Measurements from ENCODE around the gene NUCKS1.

Gene NUCKS1

GRCh38 chr1:205774198-205775014 is 24.4 kb upstream of the NUCKS1 start:
- CTCF ChIA-PET = interaction anchor here (0.7 to 6.6 kb wide), 9 partner anchors 11 to 203 kb away, joined by 3 to 36 read pairs (median 5); no protein-coding TSS in a partner anchor
- POLR2A ChIA-PET = interaction anchor here (0.7 to 0.8 kb wide), 2 partner anchors 25 to 139 kb away, joined by 3 read pairs; no protein-coding TSS in a partner anchor
- TF ChIP-seq CTCF (IDR thresholded peaks at IDR 0.05; ENCODE audit: control extremely low read depth, extremely low read depth, low read depth, missing control alignments) = no peak
- peak; percentile 52 for DNase-seq (ENCODE audit: extremely low spot score)

- peak; percentile 56 for DNase-seq (ENCODE audit: extremely low spot score)
- CTCF ChIA-PET = interaction anchor here (1.1 to 6.6 kb wide), 7 partner anchors 9 to 205 kb away, joined by 3 to 36 read pairs (median 4); no protein-coding TSS in a partner anchor
- no peak for TF ChIP-seq CTCF (IDR thresholded peaks at IDR 0.05; ENCODE audit: control extremely low read depth, extremely low read depth, low read depth, missing control alignments)
- POLR2A ChIA-PET = no interaction called here
Observed at GRCh38 chr1:205772607-205773032, 22.6 kb upstream of the NUCKS1 start.

- TF ChIP-seq CTCF (IDR thresholded peaks at IDR 0.05; ENCODE audit: control extremely low read depth, extremely low read depth, low read depth, missing control alignments) = no peak
- POLR2A ChIA-PET = no interaction called here
- no peak for DNase-seq (ENCODE audit: extremely low spot score)
- CTCF ChIA-PET = no interaction called here
Observed at GRCh38 chr1:205770618-205771017, 20.6 kb upstream of the NUCKS1 start.

GRCh38 chr1:205769641-205770365 is 19.8 kb upstream of the NUCKS1 start:
- ChIA-PET POLR2A (no interaction called here), CTCF (interaction anchor here (1.6 kb wide), 1 partner anchor 22 kb away, joined by 3 read pairs; no protein-coding TSS in a partner anchor)
- no peak for DNase-seq (ENCODE audit: extremely low spot score)
- no peak for TF ChIP-seq CTCF (IDR thresholded peaks at IDR 0.05; ENCODE audit: control extremely low read depth, extremely low read depth, low read depth, missing control alignments)

GRCh38 chr1:205767248-205767647 is 17.3 kb upstream of the NUCKS1 start:
- DNase-seq (ENCODE audit: extremely low spot score) = no peak
- no peak for TF ChIP-seq CTCF (IDR thresholded peaks at IDR 0.05; ENCODE audit: control extremely low read depth, extremely low read depth, low read depth, missing control alignments)
- POLR2A ChIA-PET = no interaction called here

GRCh38 chr1:205766570-205766969 is 16.6 kb upstream of the NUCKS1 start:
- no peak for TF ChIP-seq CTCF (IDR thresholded peaks at IDR 0.05; ENCODE audit: control extremely low read depth, extremely low read depth, low read depth, missing control alignments)
- DNase-seq (ENCODE audit: extremely low spot score) = no peak
- CTCF ChIA-PET = interaction anchor here (1.1 to 1.6 kb wide), 2 partner anchors 8 to 175 kb away, joined by 3 to 4 read pairs; no protein-coding TSS in a partner anchor
- POLR2A ChIA-PET = no interaction called here

More at GRCh38 chr1:205767248-205767647, 17.3 kb upstream of the NUCKS1 start:
- CTCF ChIA-PET = interaction anchor here (1.1 kb wide), 1 partner anchor 8 kb away, joined by 3 read pairs; no protein-coding TSS in a partner anchor

Measured in GM10248 (cell line).